Epithelial cell of prostate (primary cell): Measurements from ENCODE around the gene MYRF.

Experiments used
- DNase-seq: peaks from one replicate; pipeline ENCODE4 v3.0.0-alpha.2; 2011; ENCODE audit warnings: low read depth, low spot score
- H3K27ac ChIP-seq: fragments of 450-650 bp; 2 replicates; pipeline ENCODE4 v1.5.1; 2017; ENCODE audit warnings: mild to moderate bottlenecking

The MYRF gene

DNA sequence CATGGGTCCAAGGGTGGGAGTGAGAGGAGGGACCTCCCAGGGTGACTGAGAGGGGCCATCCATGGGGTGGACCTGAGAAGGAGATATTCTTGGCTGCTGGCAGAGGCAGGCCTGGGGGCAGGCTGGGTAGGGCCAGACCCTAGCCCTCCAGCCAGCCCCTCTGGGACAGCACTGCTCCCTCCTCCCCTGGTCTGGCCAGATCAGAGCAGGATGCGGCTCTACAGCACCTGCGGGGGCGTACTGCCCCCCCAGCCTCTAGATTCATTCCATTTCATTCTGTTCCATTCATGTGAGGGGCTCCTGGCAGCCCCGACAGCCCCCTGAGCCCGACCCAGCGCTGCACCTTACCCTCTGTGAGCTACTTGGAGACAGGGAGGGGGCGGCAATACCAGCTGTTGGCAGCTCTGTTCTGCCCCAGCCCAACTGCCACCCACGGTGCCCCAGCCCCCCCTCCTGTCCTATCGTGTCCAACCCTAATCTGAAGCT, 34.3 kb upstream of the MYRF start:
- no peak for DNase-seq
- H3K27ac ChIP-seq, result no peak overlapping the region

DNA sequence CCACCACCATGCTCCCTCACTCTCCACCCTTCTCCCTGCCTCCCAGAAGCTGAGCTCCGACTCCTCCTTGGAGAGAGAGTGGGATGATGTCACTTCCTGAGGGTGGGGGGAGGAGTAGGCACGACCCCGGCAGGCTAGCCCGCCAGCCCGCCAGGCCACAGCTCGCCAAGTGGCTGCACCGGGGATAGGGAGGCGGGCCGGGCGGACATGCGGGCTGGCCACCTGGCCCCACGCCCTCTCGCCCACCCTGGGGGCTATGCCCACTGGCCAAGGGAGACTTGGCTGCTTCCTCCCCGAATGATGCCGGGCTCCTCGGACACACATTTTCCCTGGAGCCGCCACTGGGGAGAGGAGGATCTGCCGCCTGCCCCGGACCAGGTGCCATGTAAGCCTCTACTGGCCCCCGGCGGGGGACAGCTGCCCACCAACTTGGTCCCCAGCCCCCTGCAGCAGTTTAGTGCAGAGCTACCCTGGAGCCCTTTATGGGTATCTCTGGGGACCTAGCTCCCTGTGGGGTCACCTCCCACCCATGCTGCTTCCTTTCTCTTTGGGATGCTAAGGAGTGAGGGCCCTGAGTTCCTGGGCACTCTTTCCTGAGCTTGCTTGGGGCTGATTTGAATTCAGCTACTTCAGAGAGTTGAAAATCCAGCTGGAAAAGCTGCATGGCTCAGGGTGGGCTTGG, 33.7 kb upstream of the MYRF start:
- H3K27ac ChIP-seq, result no peak overlapping the region

DNA sequence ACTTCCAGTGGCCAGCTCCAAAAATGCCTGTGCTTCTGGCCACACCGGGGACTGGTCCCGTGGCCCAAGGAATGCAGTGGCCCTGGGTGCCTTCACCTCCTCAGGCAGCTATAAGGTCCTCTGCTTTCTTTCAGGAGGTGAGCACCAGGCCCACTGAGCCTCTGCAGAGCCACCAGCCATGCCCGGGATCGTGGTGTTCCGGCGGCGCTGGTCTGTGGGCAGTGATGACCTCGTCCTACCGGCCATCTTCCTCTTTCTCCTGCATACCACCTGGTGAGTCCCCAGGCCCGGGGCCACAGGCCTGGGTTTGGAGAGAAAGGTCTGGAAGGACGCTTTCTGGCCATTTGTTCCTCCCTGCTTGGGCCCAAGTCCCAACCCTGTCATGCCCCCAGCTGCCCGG, 32.5 kb upstream of the MYRF start:
- no peak overlapping the region for H3K27ac ChIP-seq
- DNase-seq, result no peak

More for the DNA sequence above, 33.7 kb upstream of the MYRF start:
- no peak for DNase-seq

DNA sequence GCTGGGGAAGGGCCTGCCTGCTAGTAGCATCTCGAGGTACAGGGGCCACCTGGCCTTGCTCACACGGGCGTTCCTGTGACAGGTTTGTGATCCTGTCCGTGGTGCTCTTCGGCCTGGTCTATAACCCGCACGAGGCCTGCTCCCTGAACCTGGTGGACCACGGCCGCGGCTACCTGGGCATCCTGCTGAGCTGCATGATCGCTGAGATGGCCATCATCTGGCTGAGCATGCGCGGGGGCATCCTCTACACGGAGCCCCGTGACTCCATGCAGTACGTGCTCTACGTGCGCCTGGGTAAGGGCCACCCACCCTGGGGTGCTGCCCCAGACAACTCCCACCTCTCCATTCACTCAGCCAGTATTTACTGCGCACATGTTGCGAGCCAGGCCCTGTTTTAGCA, 31.8 kb upstream of the MYRF start:
- no peak overlapping the region for H3K27ac ChIP-seq
- DNase-seq, result no peak

DNA sequence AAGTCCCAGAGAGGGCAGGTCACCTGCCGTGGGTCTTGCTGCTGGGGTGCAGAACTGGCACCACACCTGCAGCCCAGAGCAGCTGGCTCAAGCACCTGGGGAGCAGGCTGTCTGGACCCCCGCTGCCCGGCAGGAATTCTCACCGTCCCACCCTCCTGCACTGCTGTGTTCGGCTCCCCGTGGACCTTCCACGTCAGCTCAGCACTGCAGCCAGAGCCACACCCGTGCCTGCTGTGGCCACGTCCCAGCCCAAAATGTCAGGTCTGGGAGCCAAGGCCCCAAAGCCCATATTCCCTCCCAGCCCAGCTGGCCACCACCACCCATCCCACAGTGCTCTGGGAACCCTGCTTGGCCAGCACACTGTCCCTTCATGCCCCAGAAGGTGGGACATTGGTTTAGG, 28.0 kb upstream of the MYRF start:
- H3K27ac ChIP-seq, result no peak overlapping the region
- DNase-seq, result no peak

DNA sequence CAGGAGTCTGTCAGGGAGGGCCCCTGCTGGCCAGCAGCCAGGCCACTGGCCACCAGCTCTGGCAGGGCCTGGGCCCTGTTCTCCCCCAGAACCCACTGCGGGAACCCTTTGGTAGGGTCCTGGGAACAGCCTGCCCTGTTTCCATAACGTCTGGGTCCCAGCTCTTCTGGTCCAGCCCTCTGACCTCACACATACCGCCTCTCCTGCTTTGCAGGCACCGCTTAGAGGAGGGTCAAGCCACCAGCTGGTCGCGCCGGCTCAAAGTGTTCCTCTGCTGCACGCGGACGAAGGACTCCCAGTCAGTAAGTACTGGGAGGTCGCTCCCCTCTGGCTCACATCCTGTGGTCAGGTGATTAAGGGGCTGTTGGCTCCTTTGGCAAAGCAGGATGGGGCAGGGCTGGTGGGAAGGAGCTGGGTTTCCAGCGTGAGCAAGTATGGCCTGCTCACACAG, 26.6 kb upstream of the MYRF start:
- no peak for DNase-seq
- no peak overlapping the region for H3K27ac ChIP-seq

DNA sequence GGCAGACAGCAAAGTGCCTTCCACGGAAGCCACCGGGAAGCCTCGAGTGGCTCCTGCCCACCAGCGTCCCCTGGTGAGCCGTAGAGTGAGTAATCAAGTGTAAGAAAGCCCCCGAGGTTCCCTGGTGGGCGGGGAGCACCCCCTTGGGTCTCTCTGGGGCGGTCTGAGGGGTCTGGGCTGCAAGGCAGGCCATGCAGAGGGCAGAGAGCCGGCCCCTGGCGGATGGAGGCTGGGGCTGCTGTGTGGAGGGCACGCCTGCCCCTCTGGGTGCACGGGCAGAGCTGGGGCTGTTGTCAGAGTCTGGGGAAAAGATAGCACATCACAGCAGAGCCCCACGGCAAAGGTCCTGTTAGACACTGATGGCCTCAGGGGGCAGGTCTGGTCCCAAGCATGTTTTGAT, 25.7 kb upstream of the MYRF start:
- no peak overlapping the region for H3K27ac ChIP-seq
- DNase-seq, result no peak

DNA sequence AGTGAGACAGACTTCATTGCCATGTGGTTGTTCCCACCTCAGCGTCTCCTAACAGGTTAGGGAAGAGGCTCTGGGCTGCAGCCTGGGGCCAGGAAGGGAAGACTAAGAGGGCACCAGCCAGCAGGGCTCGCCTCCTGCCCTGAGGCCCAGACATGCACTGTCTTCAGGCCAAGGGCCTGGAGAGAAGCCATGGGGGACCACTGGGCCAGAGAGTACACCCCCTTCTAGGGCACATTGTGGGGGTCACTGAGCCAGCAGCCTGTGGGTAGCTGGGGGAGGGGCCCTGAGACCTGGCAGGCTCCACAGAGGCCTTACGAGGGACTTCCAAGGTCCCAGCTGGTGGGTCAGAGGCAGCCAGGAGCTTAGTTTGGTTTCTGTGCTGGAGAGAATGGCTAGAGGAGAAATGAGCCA, 25.0 kb upstream of the MYRF start:
- no peak overlapping the region for H3K27ac ChIP-seq
- no peak for DNase-seq

DNA sequence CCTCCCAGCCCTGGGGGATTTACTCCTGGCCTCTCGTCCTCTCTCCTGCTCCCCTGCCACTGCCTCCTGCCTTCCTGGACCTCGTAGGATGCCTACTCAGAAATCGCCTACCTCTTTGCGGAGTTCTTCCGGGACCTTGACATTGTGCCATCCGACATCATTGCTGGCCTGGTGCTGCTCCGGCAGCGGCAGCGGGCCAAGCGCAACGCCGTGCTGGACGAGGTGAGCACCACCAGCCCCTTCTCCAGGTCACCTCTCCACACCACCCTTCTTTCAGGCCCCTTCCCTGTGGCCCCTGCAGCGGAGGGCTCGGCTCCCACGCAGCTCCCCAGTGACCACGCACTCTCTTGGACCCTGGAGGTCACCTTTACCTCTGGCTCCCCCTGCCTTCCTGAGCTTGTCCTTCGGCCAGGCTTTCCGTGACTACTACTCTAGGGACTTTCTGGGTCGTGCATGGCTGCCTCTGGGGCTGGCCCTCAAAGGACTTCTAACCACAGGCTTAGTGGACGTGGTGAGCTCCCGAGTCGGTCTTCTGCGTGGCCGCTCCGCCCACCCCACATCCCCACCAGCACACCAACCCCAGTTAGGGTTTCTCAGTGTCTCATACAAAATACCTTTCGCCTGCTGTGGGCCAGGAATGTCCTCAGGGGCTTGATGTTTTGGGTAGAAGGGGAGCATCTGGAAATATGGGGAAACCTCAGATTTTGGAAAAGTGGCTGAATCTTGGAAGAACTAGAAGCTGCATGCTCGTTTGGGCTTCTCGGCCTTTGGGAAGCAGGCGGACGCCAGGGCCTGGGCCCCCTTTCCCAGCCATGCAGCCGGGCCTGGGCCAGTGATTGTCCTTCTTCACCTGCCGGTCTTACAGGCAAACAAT, 24.1 kb upstream of the MYRF start:
- no peak overlapping the region for H3K27ac ChIP-seq
- no peak for DNase-seq

DNA sequence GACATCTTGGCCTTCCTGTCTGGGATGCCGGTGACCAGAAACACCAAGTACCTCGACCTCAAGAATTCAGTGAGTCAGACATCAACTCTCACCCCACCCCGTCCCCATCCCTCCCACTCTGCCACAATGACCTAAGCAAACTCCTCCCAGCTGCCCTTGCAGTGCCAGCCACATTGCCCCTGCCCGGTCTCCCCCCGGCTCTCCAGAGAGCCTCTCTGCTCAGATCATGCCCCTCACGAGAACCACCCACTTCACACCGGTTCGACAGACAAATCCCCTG, 23.6 kb upstream of the MYRF start:
- H3K27ac ChIP-seq, result no peak overlapping the region
- DNase-seq, result peak; percentile 16

DNA sequence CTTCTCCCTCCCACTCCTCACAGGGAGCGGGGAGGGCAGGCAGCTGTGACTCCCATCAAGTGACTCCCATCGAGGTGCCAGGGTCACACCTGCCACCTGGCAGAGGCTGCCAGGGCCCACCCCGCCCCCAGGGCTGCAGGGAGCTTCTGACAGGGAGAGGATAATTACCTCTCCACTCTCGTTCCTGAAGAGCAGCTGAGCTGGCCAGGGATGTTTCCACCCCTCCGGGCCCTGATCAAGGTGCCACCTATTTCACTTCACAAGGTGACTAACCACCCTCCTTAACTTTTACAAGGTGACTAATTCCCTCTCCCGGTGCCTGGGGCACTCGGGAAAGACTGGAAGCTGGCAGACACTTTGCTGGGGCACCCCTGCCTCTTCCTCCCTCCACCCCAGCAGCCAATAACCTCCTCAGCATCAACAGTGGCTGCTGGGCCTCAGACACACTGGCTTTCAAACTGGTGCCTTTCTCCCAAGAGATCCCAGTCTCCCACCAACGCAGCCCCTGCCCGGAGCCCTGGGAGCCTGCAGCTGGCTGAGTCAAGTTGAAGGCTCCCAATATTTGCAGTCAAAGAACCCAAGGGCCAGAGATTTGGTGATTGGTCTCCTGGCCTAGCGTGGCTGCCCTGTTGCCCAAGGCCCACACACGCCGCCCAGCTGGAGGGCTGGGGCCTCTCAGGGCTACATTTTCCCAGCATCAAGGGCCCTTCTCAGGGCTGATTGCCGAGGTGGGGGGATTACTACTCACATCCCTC, 22.0 kb upstream of the MYRF start:
- peak; percentile 72 for DNase-seq
- peak overlapping the region; percentile 10 for H3K27ac ChIP-seq

DNA sequence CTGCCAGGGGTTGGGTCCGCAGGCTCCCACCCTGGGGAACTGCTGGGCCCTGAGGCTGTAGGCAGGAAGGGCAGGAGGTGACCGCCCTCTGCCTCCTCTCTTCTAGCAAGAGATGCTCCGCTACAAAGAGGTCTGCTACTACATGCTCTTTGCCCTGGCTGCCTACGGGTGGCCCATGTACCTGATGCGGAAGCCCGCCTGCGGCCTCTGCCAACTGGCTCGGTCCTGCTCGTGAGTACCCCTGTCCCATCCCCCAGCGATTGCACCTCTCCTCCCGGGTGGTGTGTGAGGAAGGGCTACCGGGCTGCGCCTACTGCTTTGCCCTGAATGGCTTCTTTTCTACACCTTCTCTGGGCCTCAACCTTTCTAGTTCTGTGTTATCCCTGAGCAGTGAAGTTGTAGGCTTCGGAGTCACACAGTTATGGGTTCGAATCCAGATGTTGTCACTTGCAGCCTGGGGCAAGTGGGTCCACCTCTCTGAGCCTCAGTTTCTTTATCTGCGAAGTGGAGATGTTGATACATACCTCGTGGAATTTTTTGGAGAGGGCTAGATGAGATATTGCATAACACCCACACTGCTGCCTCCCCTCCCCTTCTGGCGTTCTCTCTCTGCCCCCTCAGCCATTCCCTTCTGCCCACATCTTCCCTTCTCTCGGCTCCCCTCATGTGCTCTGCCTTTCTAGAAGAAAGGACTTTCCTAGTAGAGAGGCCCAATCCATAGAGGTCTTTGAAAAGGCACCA, 21.1 kb upstream of the MYRF start:
- no peak for DNase-seq
- no peak overlapping the region for H3K27ac ChIP-seq

DNA sequence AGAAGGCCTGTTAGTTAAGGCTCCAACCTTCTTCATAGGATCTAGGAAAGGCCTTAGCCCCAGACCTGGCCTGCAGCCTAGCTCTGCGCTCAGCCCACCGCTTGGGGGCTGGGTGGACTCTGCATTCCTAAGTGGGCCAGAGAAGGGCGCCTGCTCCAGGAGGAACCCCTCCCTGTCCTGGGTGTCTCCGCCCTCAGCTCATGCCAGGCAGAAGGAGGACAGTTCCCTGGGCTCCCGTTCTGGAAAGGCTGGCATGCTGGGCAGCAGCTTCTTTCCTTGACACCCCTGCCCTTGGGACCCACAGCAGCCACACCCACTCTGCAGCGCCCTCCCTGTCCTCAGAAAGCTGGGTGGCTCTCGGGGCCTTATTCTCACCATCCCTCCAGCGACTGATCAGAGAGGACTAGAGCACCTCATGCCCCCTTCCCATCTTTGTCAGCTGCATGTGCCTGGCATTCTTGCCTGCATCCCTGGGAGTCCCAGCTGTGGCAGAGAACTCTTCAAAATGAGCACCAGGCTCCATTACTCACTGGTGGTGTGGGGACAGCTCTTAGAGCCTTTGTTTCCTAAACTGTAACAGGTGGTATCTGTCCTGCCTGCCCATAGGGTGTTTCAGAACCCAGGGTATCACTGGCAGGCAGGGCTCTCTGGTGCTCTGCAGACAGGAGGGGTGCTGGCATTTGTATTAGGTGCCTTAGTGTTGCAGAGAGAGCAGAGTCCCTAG, 20.3 kb upstream of the MYRF start:
- H3K27ac ChIP-seq, result no peak overlapping the region

DNA sequence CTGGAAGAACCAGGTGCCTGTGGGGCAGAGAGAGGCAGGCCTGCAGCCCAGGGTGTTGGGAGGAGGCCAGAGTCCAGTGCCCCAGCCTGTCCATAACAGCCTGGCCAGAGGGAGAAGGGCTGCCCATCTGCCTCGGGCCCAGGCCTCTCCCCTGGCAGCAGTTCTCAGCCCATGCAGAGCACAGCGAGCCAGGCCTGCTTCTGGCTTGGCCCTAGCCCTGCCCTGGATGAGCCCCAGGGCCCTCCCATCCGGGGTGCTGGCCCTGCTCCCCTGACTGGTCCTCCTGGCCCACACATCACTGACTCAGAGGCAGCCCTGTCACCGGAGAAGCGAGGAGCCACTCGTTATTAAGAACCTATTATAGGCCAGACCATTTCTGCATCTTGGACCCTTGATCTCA, 19.7 kb upstream of the MYRF start:
- DNase-seq, result no peak
- no peak overlapping the region for H3K27ac ChIP-seq

More for the DNA sequence above, 20.3 kb upstream of the MYRF start:
- DNase-seq, result no peak

DNA sequence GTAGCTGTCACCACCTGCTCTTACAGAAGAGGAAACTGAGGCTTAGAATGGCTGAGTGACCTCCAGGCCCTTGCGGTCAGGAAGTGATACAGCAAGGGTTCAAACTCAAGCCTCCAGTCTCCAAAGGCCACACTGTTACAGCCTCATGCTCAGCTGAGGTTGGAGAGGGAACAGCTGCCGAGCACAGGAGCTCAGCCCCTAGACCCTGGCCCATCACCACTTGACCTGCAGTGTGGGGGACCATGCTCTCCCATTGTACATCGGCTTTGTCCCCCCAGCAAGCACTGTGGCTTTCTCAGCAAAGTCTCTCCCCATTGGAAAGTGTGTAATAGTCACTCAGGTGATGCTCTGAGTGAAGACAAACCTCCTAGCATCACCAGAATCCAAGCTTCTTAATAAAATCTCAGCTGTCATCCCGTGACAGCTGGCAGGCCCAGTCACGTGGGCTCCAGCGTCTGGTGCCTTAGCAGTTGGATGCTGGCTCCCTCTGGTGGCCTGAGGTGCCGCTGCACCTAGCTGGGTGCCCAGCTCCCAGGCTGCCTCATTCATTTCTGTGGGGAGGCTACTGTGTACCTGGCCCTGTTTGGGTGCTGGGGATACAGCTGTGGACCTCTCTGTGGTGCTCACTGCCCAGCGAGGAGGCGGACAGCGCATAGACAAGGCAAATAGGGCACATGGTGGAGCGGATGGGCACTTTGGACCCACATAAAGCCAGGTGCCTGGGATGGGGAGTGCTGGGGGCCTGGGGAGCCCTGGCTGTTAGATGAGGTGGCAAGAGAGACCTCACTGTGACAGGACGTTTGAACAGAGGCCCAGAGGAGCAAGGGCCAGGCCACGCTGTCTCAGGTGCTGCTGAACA, 19.1 kb upstream of the MYRF start:
- peak; percentile 16 for DNase-seq
- H3K27ac ChIP-seq, result no peak overlapping the region

DNA sequence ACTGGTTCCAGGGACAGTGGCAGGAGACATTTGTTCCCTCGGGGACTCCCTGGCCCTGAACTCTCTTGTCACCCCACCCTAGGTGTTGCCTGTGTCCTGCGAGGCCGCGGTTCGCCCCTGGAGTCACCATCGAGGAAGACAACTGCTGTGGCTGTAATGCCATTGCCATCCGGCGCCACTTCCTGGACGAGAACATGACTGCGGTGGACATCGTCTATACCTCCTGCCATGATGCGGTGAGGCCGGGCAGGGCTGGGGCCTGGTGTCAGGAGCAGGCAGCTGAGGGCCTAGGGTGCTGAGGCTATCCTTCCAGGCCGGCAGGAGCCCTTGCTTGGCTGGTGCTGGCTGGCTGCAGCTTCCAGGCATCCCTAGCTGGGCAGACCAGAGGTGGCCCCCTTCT, 17.7 kb upstream of the MYRF start:
- DNase-seq, result no peak
- H3K27ac ChIP-seq, result no peak overlapping the region

DNA sequence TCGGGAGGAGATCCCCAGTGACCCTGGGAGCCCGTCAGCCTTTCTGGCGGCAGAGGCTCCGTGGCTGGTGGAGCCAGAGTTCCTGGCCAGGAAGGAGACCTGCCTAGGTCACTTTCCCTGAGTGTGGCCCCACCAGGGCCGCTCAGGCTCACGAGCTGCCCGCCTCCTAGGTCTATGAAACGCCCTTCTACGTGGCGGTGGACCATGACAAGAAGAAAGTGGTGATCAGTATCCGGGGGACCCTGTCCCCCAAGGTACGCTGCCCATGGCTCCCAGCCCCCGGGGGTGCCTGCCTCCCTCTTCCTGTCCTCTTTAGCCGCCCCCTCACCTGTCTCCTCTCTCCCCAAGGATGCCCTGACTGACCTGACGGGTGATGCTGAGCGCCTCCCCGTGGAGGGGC, 17.0 kb upstream of the MYRF start:
- DNase-seq, result no peak
- H3K27ac ChIP-seq, result no peak overlapping the region

DNA sequence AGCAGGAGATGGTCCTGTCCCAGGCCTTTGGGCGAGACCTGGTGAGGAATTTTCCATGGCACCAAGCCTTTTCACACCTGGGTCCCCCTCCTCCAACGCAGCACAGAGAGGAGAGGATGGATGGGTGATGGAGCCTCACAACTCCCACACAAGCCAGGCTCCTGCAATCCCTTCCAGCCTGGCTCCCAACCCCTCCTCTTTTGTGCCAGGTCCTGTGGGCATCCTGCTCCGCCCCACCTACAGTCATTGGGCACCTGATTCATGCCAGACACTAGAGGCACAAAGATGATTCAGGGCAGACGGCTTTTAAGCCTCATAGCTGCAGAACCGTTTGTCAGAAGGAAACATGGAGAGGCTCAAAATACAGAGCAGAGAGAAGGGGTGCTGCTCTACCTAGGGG, 16.1 kb upstream of the MYRF start:
- DNase-seq, result peak; percentile 6
- no peak overlapping the region for H3K27ac ChIP-seq

DNA sequence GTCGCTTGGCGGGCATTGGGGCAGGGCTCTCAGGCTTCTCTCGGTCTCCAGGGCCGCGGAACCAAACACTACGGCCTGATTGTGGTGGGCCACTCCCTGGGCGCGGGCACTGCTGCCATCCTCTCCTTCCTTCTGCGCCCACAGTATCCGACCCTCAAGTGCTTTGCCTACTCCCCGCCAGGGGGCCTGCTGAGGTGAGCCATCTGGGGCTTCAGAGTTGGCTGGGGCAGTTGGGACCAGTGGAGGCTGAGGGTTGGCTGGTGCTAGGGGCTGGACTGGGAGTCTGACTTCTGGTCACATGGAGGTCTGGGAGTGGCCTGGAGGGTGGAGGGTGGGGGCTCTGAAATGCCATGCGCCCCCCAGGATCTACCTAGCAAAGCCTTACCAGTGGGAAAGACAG, 15.3 kb upstream of the MYRF start:
- no peak for DNase-seq
- H3K27ac ChIP-seq, result no peak overlapping the region
